Activated CD4-positive, alpha-beta T cell treated with anti-CD3 and anti-CD28 coated beads, Interleukin-2, Interleukin-4, amounts not matched to agents 100 ng/mL and 50 ng/mL, durations not matched to agents 16 hours and 8 hours (primary cell): ENCODE measurements around the gene TRAFD1.
"Not testable (repeated sequence)": the region's sequence is repeated elsewhere in the genome, so short reads cannot be mapped to it uniquely, and the experiment has no call there.

ENCODE experiments used
- DNase-seq: peaks from one replicate; pipeline ENCODE4 v3.0.0-alpha.2; 2020; ENCODE audit warnings: low spot score

The TRAFD1 gene

DNA sequence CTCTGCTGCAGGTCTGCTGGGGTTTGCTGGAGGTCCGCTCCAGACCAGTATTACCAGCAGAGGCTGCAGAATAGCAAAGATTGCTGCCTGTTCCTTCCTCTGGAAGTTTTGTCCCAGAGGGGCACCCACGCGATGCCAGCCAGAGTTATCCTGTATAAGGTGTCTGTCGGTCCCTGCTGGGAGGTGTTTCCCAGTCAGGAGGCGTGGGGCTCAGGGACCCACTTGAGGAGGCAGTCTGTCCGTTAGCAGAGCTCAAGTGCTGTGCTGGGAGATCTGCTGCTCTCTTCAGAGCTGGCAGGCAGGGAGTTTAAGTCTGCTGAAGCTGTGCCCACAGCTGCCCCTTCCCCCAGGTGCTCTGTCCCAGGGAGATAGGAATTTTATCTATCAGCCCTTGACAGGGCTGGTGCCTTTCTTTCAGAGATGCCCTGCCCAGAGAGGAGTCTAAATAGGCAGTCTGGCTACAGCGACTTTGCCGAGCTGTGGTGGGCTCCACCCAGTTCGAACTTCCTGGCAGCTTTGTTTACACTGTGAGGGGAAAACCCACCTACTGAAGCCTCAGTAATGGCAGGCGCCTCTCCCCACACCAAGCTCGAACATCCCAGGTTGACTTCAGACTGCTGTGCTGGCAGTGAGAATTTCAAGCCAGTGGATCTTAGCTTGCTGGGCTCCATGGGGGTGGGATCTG, 33.2 kb downstream of the TRAFD1 start:
- not testable (repeated sequence) for DNase-seq

DNA sequence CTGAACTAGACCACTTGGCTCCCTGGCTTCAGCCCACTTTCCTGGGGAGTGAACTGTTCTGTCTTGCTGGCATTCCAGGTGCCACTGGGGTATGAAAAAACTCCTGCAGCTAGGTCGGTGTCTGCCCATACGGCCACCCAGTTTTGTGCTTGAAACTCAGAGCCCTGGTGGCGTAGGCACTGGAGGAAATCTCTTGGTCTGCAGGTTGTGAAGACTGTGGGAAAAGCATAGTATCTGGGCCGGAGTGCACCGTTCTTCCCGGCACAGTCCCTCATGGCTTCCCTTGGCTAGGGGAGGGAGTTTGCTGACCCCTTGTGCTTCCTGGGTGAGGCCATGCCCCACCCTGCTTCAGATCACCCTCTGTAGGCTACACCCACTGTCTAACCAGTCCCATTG, 33.8 kb downstream of the TRAFD1 start:
- DNase-seq = no peak

DNA sequence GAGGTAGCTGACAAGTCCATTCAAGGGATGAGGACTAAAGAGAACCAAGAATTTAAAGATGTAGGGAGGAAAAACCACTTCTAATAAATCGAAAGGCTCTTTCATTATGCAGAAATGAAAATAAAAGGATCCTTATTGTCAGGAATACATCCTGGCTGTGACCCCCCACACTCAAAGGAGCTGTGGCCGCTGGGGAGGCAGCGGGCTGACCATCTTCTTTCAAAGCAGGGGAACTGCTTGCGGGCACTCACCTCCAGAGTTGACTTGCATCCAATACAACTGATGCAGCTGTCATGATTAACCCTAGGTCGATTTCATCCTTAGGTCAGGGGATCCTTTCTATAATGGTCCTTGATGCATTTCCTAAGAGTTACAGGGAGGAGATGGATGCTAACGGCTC, 35.3 kb downstream of the TRAFD1 start:
- DNase-seq = no peak

DNA sequence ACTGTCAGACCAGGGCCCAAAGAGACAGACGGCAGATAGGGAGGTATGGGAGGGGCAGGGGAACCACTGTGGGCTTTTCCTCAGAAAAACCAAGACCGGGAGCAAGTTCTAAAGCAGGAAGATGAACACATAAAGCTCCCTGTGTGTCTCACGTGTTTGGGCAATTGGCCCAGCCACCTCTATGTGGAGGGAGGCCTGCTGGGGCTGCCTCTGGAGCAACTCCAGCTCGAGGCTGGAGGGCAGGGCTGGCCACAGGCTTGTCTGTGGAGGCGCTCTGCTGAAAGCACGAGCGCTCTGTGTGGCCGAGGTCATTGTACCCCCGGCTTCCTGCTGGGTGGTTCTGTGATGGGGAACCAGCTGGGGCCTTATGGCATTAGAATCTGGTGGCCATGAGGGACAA, 36.4 kb downstream of the TRAFD1 start:
- DNase-seq = no peak

DNA sequence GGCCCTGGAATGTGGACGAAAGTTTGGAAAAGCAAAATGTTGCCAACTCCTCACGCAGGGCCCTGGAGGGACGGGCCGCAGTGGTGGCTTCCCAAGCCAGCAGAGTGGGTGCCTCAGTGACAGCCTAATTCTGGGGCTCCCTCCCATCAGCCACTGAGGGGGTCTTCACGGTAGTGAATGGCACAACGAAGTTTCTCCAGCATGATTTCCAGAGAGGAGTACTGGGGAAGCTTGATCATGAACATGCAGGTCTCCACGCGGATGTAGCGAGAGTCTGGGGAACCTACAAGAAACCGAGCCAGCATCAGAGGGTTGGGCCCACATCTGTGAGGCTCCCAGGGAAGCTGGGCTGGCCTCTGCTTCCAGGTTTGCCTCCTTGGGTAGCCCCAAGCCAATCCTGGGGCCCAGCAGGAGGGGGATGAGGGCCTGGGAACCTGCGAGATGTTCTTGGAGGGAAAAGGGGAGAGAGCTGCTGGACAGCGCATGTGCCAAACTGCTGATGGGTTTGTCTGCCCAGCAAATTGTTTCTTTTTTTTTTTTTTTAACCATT, 37.0 kb downstream of the TRAFD1 start:
- no peak for DNase-seq

DNA sequence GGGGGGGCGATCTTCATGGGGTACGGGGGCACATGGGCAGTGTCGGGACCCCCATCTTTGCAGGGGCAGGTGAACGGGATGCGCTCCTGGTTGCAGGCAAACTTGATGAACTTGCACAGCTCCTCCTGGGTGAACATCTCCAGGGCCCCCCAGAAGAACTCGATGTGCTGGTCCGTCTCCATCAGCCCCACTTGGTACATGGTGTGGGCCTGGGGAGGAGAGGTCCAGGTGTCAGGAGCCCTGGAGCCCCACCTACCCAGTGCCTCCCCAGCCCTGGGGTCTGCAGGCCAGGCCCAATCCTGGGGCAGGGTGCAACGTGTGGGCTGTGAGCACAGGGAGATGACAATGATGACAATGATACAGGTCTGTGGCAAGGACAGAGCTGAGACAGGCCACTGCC, 37.7 kb downstream of the TRAFD1 start:
- DNase-seq = no peak

DNA sequence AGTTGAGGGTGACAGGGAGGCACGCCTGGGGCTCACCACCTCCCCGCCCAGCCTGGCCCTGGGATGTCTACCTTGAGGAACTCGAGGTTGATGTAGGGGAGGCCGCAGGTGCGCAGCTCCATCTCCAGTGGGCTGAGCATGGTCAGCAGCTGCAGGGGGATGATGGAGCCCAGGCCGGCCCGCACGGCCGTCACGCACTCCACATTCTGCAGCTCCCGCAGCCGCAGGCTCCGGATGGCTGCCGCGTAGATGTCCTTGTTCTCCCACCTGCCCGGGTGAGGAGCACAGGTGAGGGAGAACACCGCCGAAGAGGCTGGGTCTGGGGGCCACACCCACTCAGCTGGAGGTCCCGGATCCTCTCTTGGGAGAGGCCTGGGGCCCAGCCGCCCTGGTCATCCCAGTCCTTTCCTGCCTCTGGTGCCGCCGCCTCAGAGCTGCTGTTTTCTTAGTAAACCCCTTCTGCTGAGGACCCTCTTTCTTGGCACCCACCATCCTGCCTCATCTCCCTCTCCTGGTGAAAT, 38.2 kb downstream of the TRAFD1 start:
- DNase-seq = no peak

DNA sequence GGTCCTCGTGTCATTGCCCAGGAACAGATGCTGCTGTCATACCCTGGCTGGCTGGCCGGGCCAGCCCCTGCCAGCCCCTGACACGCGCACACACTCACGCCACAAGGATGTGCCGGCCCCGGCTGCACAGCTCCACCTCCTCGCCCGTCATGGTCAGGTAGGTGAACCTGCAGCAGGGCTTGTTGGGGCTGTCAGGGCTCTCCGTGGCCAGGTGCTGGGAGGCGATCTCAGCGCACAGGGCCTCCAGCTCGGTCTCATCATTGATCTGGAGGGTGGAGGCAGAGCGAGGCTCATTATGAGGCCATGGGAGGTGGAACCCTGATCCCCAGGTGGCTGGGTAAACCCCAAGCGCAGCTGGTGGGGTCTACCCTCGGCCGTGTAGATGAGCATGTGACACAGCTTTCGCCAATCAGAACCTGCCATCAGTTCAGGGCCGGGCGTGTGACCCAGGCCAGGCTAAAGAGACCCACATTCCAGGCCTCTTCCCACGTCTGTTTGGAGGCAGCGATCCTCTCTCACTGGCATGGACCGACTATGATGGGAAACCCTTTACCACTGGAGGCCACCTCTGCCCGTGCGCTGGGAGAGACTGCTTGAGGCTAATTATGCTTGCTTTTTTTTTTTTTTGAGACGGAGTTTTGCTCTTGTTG, 38.8 kb downstream of the TRAFD1 start:
- DNase-seq = no peak

DNA sequence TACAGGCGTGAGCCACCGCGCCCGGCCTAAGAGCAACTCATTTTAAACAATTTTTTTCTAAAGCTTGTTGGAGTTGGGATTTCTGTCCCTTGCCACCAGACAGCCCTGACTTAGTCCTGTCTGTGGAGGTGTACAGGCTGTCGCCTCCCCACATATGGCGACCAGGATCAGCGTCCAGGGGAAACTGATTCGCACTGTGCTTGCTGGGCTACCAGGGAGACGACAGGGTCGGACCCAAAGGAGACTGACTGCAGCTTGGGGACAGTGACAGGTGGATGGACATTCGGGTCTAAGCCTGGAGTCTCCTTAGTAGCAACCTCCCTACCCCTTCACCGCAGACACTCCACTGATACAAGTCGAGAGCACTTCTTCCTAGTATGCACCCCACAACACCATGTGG, 40.3 kb downstream of the TRAFD1 start:
- no peak for DNase-seq

DNA sequence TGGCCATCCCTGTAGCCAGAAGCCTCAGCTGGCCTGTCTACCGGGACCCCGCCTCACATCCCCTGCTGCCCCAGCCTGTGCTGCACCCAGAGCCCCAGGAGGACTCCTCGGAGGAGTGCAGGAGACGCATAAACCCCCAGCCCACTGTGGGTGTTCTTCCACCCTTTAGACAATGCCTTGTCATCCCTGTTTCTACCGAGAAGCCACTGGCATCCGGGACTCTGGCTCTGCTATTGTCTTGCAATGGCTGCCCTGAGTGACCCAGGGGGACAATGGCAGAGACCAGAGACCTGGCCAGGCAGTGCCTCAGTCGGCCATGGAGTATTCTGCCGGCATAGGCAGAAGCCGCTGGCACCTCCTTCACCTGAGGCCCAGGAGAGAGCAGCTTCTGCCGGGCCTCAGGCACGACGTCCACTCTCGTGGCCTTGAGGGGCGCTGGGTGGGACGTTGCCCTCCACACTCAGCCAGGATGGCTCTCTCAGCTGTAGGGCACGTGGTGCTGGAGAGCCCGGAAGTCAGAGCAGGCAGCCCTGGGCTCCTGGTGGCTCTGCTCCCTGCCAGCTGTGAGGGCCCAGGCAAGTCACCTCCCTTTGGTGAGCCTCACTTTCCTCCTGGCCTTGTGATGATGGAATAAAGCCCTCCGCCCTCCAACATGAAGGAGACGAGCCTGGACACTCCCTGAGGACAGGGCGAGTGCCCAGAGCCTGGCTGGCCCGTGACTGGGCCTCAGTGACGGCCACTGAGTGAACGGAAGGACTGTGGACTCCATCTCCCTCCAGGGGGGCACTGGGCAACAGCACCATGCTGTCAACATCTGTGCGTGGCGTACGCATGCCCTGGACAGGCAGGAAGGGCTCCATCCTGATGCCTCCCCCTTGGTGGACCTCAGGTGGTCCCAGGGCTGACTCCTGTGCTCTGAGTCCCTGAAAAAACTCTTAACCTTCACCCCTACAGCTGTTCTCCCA, 41.0 kb downstream of the TRAFD1 start:
- DNase-seq = no peak

DNA sequence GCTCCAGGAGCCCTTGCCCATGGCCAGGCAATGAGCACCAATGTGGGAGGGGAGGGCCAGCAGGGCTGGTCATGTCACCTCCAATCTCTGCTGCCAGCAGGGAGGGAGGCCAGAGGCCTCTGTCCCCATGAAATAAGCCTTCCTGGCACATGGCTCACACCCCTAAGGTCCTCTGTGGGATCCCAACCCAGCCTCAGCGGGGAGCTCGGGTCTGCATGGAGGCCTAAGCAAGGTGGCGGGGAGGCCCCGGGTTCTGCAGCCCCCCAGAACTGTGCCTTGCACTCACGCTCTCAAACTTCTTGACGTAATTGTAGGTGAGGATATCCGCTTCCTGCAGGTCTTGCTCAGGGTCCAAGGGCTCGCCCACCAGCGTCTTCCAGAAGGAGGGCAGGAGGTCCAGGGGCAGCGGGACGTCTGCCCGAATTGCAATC, 41.7 kb downstream of the TRAFD1 start:
- no peak for DNase-seq

DNA sequence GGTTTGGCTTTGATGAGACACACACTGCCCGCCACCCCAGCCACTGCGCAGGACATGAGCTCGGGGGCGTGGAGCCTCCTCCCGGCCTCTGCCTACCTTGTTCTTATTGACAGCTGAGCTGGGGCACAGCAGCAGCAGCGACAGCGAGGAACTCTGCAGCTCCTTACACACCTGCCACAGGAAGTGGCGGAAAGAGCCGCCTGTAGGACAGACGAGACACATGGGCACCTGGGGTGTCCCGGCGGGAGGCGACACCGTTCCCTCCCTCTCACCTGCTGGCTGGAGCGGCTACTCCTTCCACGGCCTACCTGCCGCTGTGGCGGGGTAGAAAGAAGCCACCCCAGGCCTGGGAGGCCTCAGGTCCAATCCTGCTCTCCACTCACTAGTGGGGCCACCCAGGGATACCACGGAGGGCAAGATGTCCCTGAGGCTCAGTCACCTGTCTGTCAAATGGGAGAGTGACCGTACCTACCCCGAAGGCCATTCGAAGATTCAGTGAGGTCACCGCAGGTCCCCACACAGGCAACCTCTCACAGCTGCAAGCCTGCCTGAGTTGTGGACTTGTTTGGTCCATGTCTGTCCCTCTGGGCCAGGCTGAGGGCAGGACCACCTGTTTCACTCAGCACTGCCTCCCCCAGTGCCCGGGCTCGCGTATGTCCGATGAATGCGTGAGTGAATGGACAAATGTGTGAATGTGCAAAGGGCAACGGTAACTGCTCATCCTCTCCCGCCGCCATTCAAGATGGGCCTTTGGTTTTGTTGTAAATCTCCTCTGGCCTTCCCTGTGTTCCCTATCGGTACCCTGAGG, 42.6 kb downstream of the TRAFD1 start:
- DNase-seq = no peak

DNA sequence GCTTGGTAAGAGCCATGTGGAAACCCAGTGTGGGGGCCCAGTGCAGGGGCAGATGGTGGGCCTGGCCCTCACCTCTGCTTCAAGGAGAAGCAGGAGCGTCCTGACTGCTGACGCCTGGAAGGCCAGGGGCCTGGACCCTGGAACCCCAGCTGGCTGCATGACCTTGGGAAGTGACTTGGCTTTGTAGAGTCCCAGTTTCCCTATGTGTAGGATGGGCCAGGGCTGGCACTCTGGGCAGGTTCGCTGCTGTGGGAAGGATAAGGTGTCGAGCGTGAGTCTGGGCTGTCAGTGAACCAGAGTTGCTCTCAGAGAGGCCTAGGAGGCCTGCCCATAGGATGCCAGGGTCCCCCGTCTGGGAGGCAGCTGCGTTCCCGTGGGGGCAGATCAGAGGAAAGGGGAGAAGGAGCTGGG, 43.2 kb downstream of the TRAFD1 start:
- DNase-seq = no peak

DNA sequence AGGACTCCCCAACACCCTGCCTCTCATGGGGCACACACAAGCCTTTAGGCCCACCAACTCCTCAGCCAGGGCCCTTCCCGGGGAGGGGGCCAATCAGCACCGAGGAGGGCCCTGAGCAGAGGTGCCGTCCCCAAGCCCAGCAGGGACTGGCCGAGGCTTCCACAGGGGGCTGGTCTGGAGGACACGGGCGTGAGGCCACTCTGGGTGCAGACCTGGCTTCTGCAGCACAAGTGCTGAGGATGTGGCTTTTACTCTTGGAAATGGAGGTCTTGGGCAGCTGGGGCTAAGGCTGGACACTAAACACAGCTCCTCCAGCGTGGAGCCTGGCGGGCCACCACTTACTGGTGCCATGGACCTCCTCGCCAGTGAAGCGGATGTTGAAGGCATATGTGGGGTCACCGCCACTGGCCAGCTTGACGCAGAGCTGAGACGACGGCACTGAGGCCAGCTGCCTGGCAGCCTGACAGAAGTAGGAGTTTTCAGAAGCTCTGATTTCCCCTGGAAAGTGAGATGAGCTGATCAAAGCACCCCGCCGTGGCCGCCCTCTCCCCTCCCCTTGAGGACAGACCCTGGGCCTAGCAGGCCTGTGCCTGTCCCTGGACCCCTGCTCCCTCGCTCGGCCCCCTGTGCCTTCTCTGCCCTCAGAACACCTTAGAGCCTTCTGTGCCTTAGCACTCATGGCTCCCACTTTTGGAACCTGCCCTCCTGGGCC, 44.0 kb downstream of the TRAFD1 start:
- DNase-seq = no peak

DNA sequence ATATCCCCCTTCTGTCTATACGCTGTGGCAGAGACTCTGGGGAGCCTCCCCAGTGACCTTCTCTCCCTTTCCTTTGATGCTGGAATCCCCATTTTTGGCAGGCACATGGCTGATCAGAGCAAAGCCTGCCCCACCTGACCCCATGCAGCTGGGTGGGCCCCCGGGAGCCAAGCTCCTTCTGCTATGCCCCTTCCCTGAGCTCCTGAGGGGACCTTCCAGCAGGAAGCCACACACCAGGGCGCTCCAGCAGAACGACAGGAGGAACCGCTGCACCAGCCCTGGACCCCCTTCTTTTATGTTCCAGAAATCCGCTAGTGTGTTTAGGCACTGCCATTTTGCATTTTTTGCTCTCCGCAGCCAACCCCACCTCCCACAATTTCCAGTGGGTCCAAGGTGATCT, 44.6 kb downstream of the TRAFD1 start:
- no peak for DNase-seq

DNA sequence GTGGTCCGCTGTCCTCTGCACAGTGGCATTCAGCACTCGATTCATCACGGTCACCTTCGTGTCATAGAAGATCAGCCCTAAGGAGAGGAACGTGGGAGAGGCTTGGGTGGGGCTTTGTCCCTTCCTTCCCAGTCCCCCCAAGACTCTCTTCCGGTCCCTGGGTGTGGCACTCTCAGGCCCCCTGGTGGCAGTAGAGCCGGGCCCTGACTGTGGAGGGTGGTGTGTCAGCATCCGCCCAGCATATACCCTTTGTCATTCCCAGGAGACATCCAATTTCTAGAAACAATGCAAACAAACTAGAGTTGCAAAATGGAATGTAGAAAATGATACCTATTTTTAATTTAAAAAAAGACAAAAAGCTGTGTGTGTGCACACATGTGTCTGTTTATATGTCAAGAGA, 45.0 kb downstream of the TRAFD1 start:
- DNase-seq = peak; percentile 7

DNA sequence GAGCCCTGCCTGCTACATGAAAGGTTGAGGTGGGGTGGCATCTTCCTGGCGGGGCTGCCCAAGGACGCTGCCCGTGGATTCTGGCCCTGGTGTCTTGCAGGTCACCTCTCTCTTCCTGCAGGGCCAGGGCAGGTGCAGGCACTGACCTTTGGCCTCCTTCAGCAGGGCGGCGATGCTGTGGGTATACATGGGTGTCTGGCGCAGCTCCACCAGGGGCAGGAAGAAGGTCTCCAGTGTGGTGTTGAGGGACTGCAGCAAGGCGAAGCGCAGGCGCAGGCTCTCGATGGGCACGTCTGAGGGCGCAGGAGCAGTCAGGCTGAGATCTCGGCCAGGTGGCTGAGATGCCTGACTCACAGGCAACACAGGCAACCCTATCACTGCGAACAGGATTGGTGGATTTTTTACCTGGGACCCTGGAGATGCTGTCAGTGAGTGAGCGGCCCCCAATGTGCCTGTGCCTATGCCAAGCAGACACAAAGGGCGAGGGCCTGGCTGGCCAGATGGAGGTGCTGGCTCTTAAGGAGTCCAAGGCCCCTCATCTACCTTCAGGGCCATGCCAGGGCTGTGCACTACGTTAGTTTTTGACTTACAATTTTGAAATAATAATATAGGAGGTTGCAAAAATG, 45.7 kb downstream of the TRAFD1 start:
- DNase-seq = no peak

DNA sequence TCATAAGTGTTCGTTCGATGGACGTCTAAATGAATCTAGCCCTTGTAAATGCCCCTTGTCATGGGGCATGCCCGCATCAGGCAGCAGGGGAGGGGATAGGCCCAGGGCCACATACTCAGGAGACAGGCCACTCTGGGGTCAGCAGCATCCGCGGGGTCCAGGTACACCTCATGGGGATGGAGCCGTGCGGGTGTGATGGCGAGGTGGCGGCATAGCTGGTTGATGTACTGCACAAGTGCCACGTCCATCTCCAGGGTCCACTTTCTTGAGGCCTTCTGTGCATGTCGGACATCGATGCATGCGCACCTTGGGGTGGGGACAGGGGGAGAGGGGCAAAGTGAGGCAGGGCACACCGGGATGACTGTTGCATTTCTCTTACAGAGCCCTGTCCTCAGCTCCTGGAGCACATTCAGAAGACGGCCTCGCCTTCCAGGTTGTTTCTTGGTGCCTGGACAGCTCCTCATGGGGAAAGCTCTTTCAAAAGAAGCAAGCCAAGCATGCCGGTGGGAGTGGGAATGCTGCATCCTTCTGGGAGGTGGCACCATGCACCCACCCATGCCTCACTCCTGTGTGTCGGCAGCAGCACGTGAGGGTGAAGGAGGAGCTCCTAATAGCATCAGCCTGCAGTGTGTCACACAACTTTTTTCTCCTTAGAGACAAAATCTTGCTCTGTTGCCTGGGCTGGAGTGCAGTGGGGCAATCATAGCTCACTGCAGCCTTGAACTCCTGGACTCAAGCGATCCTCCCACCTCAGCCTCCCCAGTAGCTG, 47.4 kb downstream of the TRAFD1 start:
- no peak for DNase-seq

DNA sequence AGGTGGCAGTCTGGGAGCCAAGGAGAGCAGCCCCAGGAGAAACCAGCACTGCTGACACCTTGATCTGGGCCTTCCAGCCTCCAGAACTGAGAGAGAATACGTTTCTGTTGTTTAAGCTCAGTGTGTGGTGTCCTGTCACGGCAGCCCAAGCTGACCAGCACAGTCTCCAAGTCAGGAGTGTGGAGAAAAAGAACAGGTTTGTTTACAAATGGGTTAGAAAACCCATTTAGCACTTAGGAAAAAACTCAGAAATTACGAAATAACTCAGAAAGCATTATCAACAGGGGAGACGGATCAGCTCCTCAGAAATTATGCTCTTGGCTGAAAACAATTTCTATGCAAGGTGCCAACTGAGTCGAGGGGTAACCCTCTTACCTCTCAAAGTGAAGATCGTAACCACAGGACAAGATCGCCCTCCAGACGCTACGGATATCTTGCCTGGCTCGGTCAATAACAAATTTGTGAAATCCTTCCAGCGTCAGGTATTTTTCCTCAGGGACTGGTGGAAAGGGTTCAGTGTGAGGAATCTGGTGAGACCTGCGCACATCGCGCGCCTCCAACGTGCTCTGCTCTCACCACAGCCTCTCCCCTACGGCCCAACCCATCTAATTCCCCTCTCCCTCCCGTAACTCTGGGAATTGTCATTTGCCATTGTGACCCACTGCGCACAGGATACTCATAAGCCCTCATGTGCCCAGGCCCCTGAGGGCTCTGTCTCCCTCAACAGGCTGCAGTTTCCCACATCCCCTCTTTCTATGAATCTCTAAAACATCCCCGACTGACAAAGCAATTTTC, 50.2 kb downstream of the TRAFD1 start:
- DNase-seq = no peak
